DOHH2 (cell line): Measurements from ENCODE around the gene FXYD7.
"Not testable (repeated sequence)": the region's sequence is repeated elsewhere in the genome, so short reads cannot be mapped to it uniquely, and the experiment has no call there.

Experiments
- CTCF ChIP-seq: fragments of 200-600 bp; sonication (generic); IDR thresholded peaks from one replicate; pipeline ENCODE4 v1.5.1; 2014; ENCODE audit warnings: antibody characterized with exemption, mild to moderate bottlenecking, low read depth, low read length; ENCODE audit not compliant: poor library complexity, severe bottlenecking
- EZH2phosphoT487 ChIP-seq: fragments of 200-600 bp; sonication (generic); IDR thresholded peaks from 2 replicates; pipeline ENCODE4 v1.6.1; 2017; ENCODE audit warnings: borderline replicate concordance, mild to moderate bottlenecking, antibody characterized with exemption, low read length, moderate library complexity, mixed read lengths

GRCh38 chr19:35129724-35130274, 13.3 kb upstream of the FXYD7 start:
- TF ChIP-seq CTCF, EZH2phosphoT487: not testable (repeated sequence)
